WTC11 (cell line): ENCODE measurements around the gene XKR3. TPM values are rescaled to one million over a fixed set of nuclear protein-coding genes. Genes with fewer than 3 reads are reported as not detected.

Experiments
- ATAC-seq: fragments of 200-7000 bp; cut with Tn5 transposase; 2 replicates; pipeline ENCODE4 v1.10.0; 2021; ENCODE audit warnings: mild to moderate bottlenecking, moderate library complexity
- CTCF ChIA-PET: fragments of 300-600 bp; sonication (Branson Sonifier 250); formaldehyde crosslinking; loops from one replicate; lab custom pipeline; 2021; ENCODE audit warnings: antibody characterized with exemption; lab: Charles Lee
- POLR2A ChIA-PET: fragments of 350-600 bp; sonication (Branson Sonifier 250); formaldehyde crosslinking; loops from one replicate; lab custom pipeline; 2021; ENCODE audit warnings: antibody characterized with exemption; lab: Charles Lee
- DNase-seq: peaks from one replicate; pipeline ENCODE4 v3.0.0; 2021; ENCODE audit warnings: low spot score
- H3K27ac Mint-ChIP-seq: 2 replicates; pipeline ENCODE4 v1.8.0; 2021; ENCODE audit warnings: mixed read lengths
- H3K27me3 Mint-ChIP-seq: 2 replicates; pipeline ENCODE4 v1.8.0; 2021; ENCODE audit warnings: low read depth, mild to moderate bottlenecking, moderate library complexity, mixed read lengths
- H3K36me3 Mint-ChIP-seq: 2 replicates; pipeline ENCODE4 v1.8.0; 2021; ENCODE audit warnings: mixed read lengths
- H3K4me1 Mint-ChIP-seq: 2 replicates; pipeline ENCODE4 v1.8.0; 2022; ENCODE audit warnings: mixed read lengths
- H3K4me3 Mint-ChIP-seq: 2 replicates; pipeline ENCODE4 v1.8.0; 2021; ENCODE audit warnings: mild to moderate bottlenecking, moderate library complexity, mixed read lengths
- H3K9me3 Mint-ChIP-seq: 2 replicates; pipeline ENCODE4 v1.8.0; 2021; ENCODE audit warnings: mixed read lengths
- E2F1 ChIP-seq: sonication (generic); formaldehyde crosslinking; IDR thresholded peaks from 2 replicates; pipeline ENCODE4 v1.8.0; 2022; ENCODE audit warnings: mild to moderate bottlenecking, missing genetic modification reagents
- EMX1 ChIP-seq: fragments of 250-450 bp; sonication (Bioruptor Pico); IDR thresholded peaks from 2 replicates; pipeline ENCODE4 v1.8.0; 2021; ENCODE audit warnings: mild to moderate bottlenecking
- IRF1 ChIP-seq: sonication (generic); formaldehyde crosslinking; IDR thresholded peaks from 2 replicates; pipeline ENCODE4 v1.8.0; 2023; ENCODE audit warnings: missing genetic modification reagents
- JUN ChIP-seq: sonication (generic); formaldehyde crosslinking; IDR thresholded peaks from 2 replicates; pipeline ENCODE4 v1.8.0; 2023; ENCODE audit warnings: mild to moderate bottlenecking, missing genetic modification reagents
- MYBL2 ChIP-seq: sonication (generic); formaldehyde crosslinking; IDR thresholded peaks from 2 replicates; pipeline ENCODE4 v1.8.1; 2023; ENCODE audit warnings: mild to moderate bottlenecking, moderate library complexity, missing genetic modification reagents
- SMAD3 ChIP-seq: sonication (generic); formaldehyde crosslinking; IDR thresholded peaks from 2 replicates; pipeline ENCODE4 v1.8.0; 2022; ENCODE audit warnings: missing genetic modification reagents, mild to moderate bottlenecking, borderline replicate concordance
- STAT6 ChIP-seq: sonication (generic); formaldehyde crosslinking; conservative IDR thresholded peaks from 2 replicates; pipeline ENCODE4 v1.8.1; 2023; ENCODE audit warnings: mild to moderate bottlenecking, low read depth, missing genetic modification reagents, moderate library complexity
- TEAD1 ChIP-seq: sonication (generic); formaldehyde crosslinking; IDR thresholded peaks from 2 replicates; pipeline ENCODE4 v1.8.0; 2022; ENCODE audit warnings: mild to moderate bottlenecking, missing genetic modification reagents
- USF1 ChIP-seq: sonication (generic); formaldehyde crosslinking; IDR thresholded peaks from 2 replicates; pipeline ENCODE4 v1.8.0; 2022; ENCODE audit warnings: mild to moderate bottlenecking, missing genetic modification reagents
- ZMAT4 ChIP-seq: fragments of 250-450 bp; sonication (Bioruptor Pico); IDR thresholded peaks from 2 replicates; pipeline ENCODE4 v1.9.0; 2021; ENCODE audit warnings: mild to moderate bottlenecking
- ZNF232 ChIP-seq: sonication (generic); formaldehyde crosslinking; IDR thresholded peaks from 2 replicates; pipeline ENCODE4 v1.8.0; 2022; ENCODE audit warnings: mild to moderate bottlenecking, missing genetic modification reagents
- ZNF263 ChIP-seq: sonication (generic); formaldehyde crosslinking; IDR thresholded peaks from 2 replicates; pipeline ENCODE4 v1.8.1; 2022; ENCODE audit warnings: low read depth, mild to moderate bottlenecking, moderate library complexity, missing genetic modification reagents
- ZNF317 ChIP-seq: sonication (generic); formaldehyde crosslinking; IDR thresholded peaks from 2 replicates; pipeline ENCODE4 v1.8.1; 2023; ENCODE audit warnings: low read depth, mild to moderate bottlenecking, moderate library complexity, missing genetic modification reagents, borderline replicate concordance
- ZNF532 ChIP-seq: fragments of 250-450 bp; sonication (Bioruptor Pico); IDR thresholded peaks from 2 replicates; pipeline ENCODE4 v1.9.0; 2021; ENCODE audit warnings: mild to moderate bottlenecking, borderline replicate concordance
- ZNF671 ChIP-seq: fragments of 250-450 bp; sonication (Bioruptor Pico); IDR thresholded peaks from 2 replicates; pipeline ENCODE4 v1.8.0; 2021; ENCODE audit warnings: mild to moderate bottlenecking
- total RNA-seq: library from RNA; stranded (reverse); gene quantifications from 3 replicates; pipeline ENCODE4 v1.2.3, GENCODE V29; 2021

The XKR3 gene
- total RNA-seq, 1 experiment from 2014 or later, result not detected

- no peak for TF ChIP-seq E2F1 (CRISPR knock-in tag)
- TF ChIP-seq ZNF317 (CRISPR knock-in tag), result no peak
- no peak for TF ChIP-seq EMX1 (CRISPR knock-in tag)
- no peak for TF ChIP-seq IRF1 (CRISPR knock-in tag)
Measured at GRCh38 chr22:16806401-16806800, 18.8 kb downstream of the XKR3 start (continued).

- TF ChIP-seq E2F1 (CRISPR knock-in tag) (no peak), STAT6 (CRISPR knock-in tag) (no peak), ZNF532 (CRISPR knock-in tag) (no peak)
- H3K36me3 Mint-ChIP-seq, result peaks cover 19% of the 10 kb centered on the region
- no peak overlapping the region for H3K4me3 Mint-ChIP-seq
- peaks cover 20% of the 10 kb centered on the region for H3K4me1 Mint-ChIP-seq
- H3K27ac Mint-ChIP-seq, result no peak overlapping the region; the same call in 1 of the 2 replicates
- H3K9me3 Mint-ChIP-seq, result peaks cover 67% of the 10 kb centered on the region
- ChIA-PET POLR2A (no interaction called here), CTCF (interaction anchor here (1.2 to 1.5 kb wide), 2 partner anchors 21 to 253 kb away, joined by 3 read pairs; no protein-coding TSS in a partner anchor)
- no peaks in the 10 kb centered on the region for H3K27me3 Mint-ChIP-seq
- DNase-seq, result no peak
- no peak for ATAC-seq
Measured at GRCh38 chr22:16804882-16805281, 20.3 kb downstream of the XKR3 start.

- no peak for DNase-seq
- ATAC-seq, result no peak
- Mint-ChIP-seq H3K9me3 (peaks cover 61% of the 10 kb centered on the region), H3K4me1 (peaks cover 24% of the 10 kb centered on the region), H3K36me3 (peaks cover 21% of the 10 kb centered on the region), H3K27me3 (no peaks in the 10 kb centered on the region), H3K4me3 (no peak overlapping the region), H3K27ac (no peak overlapping the region)
- ChIA-PET POLR2A (no interaction called here), CTCF (no interaction called here)
- TF ChIP-seq MYBL2 (CRISPR knock-in tag) (no peak), TEAD1 (CRISPR knock-in tag) (no peak), E2F1 (CRISPR knock-in tag) (no peak), ZNF671 (CRISPR knock-in tag) (no peak), USF1 (CRISPR knock-in tag) (no peak), STAT6 (CRISPR knock-in tag) (no peak), ZMAT4 (CRISPR knock-in tag) (no peak), ZNF232 (CRISPR knock-in tag) (no peak), SMAD3 (CRISPR knock-in tag) (no peak), JUN (CRISPR knock-in tag) (no peak), ZNF317 (CRISPR knock-in tag) (no peak), ZNF263 (CRISPR knock-in tag) (no peak)
Measured at GRCh38 chr22:16803255-16803917, 21.8 kb downstream of the XKR3 start.
